GM03348 (cell line): ENCODE measurements around the gene CHN1.

Source experiments
- DNase-seq: peaks from one replicate; pipeline ENCODE4 v3.0.0; 2012; ENCODE audit warnings: low spot score

CHN1 gene

GRCh38 chr2:174785481-174785880 is 219.7 kb downstream of the CHN1 start:
- no peak for DNase-seq

- DNase-seq: no peak
Measured at GRCh38 chr2:174784909-174785308, 220.3 kb downstream of the CHN1 start.

- DNase-seq: no peak
Measured at GRCh38 chr2:174784316-174784715, 220.9 kb downstream of the CHN1 start.

GRCh38 chr2:174781996-174782395 is 223.2 kb downstream of the CHN1 start:
- no peak for DNase-seq

GRCh38 chr2:174781298-174781697 is 223.9 kb downstream of the CHN1 start:
- no peak for DNase-seq

- DNase-seq: no peak
Measured at GRCh38 chr2:174780856-174781255, 224.3 kb downstream of the CHN1 start.

GRCh38 chr2:174780191-174780840 is 224.9 kb downstream of the CHN1 start:
- no peak for DNase-seq

- peak; percentile 35 for DNase-seq
Measured at GRCh38 chr2:174779361-174779928, 225.7 kb downstream of the CHN1 start.

GRCh38 chr2:174778085-174778981 is 226.8 kb downstream of the CHN1 start:
- DNase-seq: peak; percentile 85

GRCh38 chr2:174777347-174778084 is 227.7 kb downstream of the CHN1 start:
- no peak for DNase-seq

GRCh38 chr2:174776675-174777074 is 228.5 kb downstream of the CHN1 start:
- DNase-seq: no peak

GRCh38 chr2:174776223-174776622 is 229.0 kb downstream of the CHN1 start:
- no peak for DNase-seq

- no peak for DNase-seq
Measured at GRCh38 chr2:174775571-174775980, 229.6 kb downstream of the CHN1 start.

GRCh38 chr2:174774886-174775285 is 230.3 kb downstream of the CHN1 start:
- DNase-seq: no peak

GRCh38 chr2:174773215-174773614 is 232.0 kb downstream of the CHN1 start:
- no peak for DNase-seq

- DNase-seq: no peak
Measured at GRCh38 chr2:174772472-174772801, 232.7 kb downstream of the CHN1 start.

- peak; percentile 84 for DNase-seq
Measured at GRCh38 chr2:174771631-174772471, 233.3 kb downstream of the CHN1 start.

- no peak for DNase-seq
Measured at GRCh38 chr2:174771136-174771535, 234.0 kb downstream of the CHN1 start.

GRCh38 chr2:174768557-174768956 is 236.6 kb downstream of the CHN1 start:
- no peak for DNase-seq

- no peak for DNase-seq
Measured at GRCh38 chr2:174766271-174766670, 238.9 kb downstream of the CHN1 start.

- DNase-seq: no peak
Measured at GRCh38 chr2:174765576-174765975, 239.6 kb downstream of the CHN1 start.
